Renal cortical epithelial cell (primary cell): Measurements from ENCODE around the gene TRAM1L1. TPM values are rescaled to one million over a fixed set of nuclear protein-coding genes. Genes with fewer than 3 reads are reported as not detected.

Experiments used
- DNase-seq: peaks from one replicate; pipeline ENCODE4 v3.0.0-alpha.2; 2011; ENCODE audit warnings: low read depth
- total RNA-seq: library from RNA; depleted of rRNA; stranded (reverse); fragments of >200 nt; gene quantifications from 2 replicates; pipeline ENCODE4 v1.2.3, GENCODE V29; 2014

Gene TRAM1L1
- 3.6 and 5.2 TPM in 2 replicates for total RNA-seq

DNA sequence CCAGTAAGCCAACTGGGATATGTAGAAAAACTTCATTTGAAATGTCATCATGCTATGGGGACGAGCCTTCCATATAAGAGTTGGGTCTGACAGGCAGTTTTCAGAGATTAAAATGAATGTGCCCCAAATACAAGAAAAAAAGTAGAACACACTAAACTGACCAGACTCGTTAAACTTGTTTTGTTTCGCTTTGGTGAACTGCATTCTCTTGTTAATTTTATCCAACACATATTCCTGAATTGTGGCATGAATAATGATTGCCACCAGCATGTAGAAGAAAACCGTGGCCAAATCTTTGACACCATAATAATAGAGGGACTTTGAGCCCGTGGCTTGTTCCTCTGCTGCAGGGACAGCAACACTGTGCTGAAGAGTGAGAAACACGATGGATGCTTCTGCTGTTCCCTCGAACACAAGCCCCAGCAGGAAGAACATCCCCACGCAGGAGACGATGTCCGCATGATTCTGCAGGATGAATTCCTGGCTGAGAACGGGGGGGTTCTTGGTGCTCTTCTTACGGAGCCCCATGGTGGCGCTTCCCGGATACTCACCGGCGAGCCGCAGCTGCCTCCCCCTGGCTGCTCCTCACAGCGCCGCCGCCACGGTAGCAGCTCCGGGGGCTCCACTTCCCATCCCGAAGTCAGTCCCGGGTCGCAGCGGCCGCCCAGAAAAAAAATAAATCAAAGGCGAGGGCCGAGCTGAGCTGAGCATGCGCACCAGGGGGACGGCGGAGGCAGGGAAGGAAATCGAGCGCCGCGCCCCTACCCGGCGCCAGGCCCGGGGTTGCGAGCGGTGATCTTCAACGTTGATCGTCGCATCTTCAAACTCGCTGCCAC lies at the start of gene TRAM1L1:
TSS of gene TRAM1L1 (minus strand) at position 711 of the 836 bp plus-strand sequence. CDS start at position 528, 183 bp downstream.
- peak; percentile 38 for DNase-seq

DNA sequence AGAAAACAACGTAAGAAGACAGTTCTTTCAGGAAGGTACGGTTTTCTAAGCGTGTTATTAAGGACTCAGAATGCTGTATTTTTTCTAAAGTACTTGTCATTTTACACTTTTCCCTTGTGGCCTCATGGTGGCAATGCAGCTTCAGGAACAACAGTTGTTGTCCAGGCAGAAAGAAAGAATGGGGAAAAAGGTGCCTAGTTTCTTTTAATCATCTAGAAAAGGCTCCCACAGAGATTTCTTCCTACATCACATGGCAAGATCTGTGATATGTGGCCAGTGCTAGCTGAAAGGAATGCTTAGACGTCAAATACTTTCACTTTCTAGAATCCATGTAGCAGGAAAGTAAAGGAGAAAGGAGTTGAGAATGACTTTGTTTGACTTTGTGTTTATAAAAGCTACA lies 49.0 kb upstream of the TRAM1L1 start:
- peak; percentile 98 for DNase-seq

DNA sequence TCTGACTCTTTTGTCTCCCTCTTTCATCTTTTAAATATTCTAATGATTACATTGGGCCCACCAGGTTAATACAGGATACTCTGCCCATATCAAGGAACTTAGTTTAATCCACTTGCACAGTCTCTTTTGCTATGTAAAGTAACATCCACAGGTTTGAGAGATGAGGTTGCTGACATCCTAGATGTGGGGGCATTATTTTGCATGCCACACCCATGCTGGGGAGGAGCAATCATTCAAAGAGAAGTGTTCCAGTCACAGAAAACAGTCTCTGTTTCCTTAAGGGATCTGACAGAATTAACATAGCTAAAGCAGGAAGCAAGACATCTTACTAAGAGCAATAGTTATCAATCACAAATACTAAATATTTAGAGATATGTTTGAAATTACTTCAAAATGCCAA lies 11.5 kb upstream of the TRAM1L1 start:
- no peak for DNase-seq

DNA sequence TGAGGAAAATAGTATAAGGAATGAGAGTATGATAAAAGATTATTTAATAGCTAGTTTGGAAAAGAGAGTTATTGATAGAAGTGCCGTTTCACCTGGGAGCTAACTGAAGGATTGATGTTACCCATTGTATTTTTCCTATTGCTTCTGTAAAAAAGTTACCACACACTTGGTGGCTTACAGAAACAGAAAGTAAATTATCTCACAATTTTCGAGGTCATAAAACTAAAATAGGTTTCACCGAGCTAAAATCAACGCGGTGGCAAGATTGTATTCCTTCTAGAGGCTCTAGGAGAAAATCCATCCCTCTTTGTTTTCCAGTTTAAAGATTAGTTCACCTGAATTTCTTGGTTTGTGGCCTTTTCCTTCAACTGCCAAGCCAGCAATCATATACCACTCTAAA lies 11.1 kb upstream of the TRAM1L1 start:
- DNase-seq: no peak

DNA sequence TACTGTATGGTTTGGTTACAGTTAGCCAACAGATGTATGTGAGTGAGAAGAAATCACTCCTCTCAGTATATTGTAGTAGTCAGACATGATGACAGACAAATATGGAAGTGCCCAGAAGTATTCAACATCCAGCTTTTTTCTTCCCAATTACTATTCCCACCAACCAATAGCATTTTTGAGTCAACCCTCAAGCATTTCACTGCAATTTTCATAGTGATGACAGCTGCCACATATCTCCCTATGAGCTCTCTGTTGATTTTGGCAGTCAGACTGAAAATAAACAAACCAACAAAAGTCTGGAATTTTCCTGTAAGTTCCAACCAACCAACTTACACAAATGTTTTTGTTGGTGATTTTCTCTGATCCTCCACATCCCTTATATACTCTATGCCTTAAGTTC lies 8.2 kb upstream of the TRAM1L1 start:
- DNase-seq: peak; percentile 5

DNA sequence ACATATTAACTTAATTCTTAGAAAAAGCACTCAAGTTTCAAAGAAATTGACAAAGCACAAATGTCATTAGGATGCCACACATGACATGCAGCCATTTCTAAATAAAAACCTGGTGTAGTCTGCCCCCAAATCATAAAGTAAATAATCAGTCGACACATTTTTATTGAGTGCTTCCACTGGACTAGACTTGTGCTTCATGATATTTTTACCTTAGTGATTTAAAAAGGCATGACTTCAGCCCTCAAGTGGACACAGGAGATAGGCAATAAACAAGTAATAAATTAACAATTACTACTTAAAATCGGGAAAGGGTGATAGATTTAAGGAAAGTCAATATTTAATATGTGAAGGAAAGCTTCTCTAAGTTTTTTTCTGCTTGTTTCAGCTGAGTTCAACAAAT lies 7.6 kb downstream of the TRAM1L1 start:
- no peak for DNase-seq

- no peak for DNase-seq
These were observed 17.3 kb downstream of the TRAM1L1 start for GRCh38 chr4:117068120-117068519.

DNA sequence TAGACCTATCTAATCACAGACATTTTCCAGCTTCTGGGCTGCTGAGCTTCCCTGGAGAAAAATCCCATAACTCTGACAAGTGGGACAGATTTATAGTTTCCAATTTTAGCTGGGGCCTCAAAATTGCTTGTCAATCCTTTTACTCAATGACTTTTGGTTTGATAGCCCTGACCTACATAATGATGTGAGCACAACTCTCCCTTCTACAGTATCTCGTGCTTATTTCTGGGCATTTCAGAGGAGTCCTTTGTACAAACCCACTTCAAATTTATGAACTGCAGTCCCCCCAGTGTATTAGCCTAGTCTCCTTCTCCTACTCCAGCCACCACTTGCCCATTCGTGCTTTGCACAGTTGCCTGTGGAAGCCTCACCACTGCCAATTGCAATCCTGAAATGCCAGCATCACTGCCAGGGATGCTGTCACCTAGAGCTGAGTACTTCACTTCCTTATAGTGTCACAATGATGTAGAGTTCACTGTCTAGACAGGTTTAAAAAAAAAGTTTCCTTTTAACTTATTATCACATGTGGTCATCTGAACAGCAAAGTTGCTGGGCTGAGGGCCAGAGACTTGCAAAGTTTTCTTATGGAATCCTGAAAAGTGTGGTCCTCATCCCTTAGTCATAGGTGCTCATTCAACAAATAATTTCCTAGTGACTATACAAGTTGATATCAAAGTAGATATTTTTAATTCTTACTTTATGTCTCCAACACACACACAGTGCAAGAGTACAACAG lies 21.2 kb downstream of the TRAM1L1 start:
- peak; percentile 32 for DNase-seq

DNA sequence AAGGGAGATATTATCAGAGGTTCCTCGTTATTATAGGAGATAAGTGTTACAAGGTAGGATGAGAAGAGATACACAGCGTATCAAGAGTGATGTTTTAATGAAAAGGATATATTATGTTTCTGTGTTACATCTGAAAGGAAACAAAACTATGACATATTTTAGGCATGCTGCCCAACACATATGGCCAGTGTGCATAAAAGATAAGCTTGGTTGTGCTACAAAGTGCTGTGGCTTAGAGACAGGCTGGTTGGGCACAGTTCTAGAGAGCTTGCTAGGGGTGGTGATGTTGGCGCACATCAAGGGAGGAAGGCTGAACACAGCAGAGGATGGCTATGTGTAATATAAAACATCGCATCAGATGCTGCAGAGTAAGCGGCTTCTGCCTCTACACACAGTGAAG lies 42.4 kb downstream of the TRAM1L1 start:
- DNase-seq: no peak
